ENCODE measurements around the gene CDHR5. TPM values are rescaled to one million over a fixed set of nuclear protein-coding genes. Genes with fewer than 3 reads are reported as not detected.
"Not testable (repeated sequence)": the region's sequence is repeated elsewhere in the genome, so short reads cannot be mapped to it uniquely, and the experiment has no call there.

The CDHR5 gene
- total RNA-seq, 4 donors from 2014 or later: not detected

GRCh38 chr11:656866-657265 lies 32.1 kb upstream of the CDHR5 start:
- TF ChIP-seq CTCF (IDR thresholded peaks at IDR 0.05) (no peak), POLR2A (IDR thresholded peaks at IDR 0.05) (no peak)
- H3K4me3 ChIP-seq (ENCODE audit: low read depth, poor library complexity, severe bottlenecking): no peak overlapping the region
- intact Hi-C loops (cut with DNase I; ENCODE audit: low total_unique reads): loop anchor here (10.0 kb wide), 1 partner anchor 68 kb away; no protein-coding TSS in a partner anchor
- 87 to 97% methylated on average over 7 of the region's 7 CpGs for WGBS, 2 donors
- DNase-seq (ENCODE audit: low spot score in 2 of 2): no peak

- 90 to 92% methylated on average over 14 of the region's 14 CpGs for WGBS, 2 donors
- intact Hi-C loops (cut with DNase I; ENCODE audit: low total_unique reads): loop anchor here (10.0 kb wide), 1 partner anchor 68 kb away; no protein-coding TSS in a partner anchor
- no peak overlapping the region for H3K4me3 ChIP-seq (ENCODE audit: low read depth, poor library complexity, severe bottlenecking)
- TF ChIP-seq CTCF (IDR thresholded peaks at IDR 0.05): no peak
- TF ChIP-seq POLR2A (IDR thresholded peaks at IDR 0.05): no peak
- DNase-seq (ENCODE audit: low spot score in 2 of 2): no peak
Observed at GRCh38 chr11:656426-656825, 31.7 kb upstream of the CDHR5 start.

- intact Hi-C loops (cut with DNase I; ENCODE audit: low total_unique reads): loop anchor here (10.0 kb wide), 1 partner anchor 70 kb away; no protein-coding TSS in a partner anchor
- no peak for DNase-seq (ENCODE audit: low spot score in 2 of 2)
- no peak for TF ChIP-seq CTCF (IDR thresholded peaks at IDR 0.05)
- no peak overlapping the region for H3K4me3 ChIP-seq (ENCODE audit: low read depth, poor library complexity, severe bottlenecking)
- 93% methylated on average over 30 of the region's 30 CpGs for WGBS, 2 donors
Observed at GRCh38 chr11:655036-655726, 30.4 kb upstream of the CDHR5 start.

GRCh38 chr11:654444-654843 lies 29.7 kb upstream of the CDHR5 start:
- not testable (repeated sequence) for DNase-seq (ENCODE audit: low spot score in 2 of 2); H3K4me3 ChIP-seq (ENCODE audit: low read depth, poor library complexity, severe bottlenecking)
- WGBS, 2 donors: 94 to 98% methylated on average over 12 of the region's 12 CpGs
- intact Hi-C loops (cut with DNase I; ENCODE audit: low total_unique reads): loop anchor here (10.0 kb wide), 1 partner anchor 70 kb away; no protein-coding TSS in a partner anchor

- intact Hi-C loops (cut with DNase I; ENCODE audit: low total_unique reads): loop anchor here (10.0 kb wide), 1 partner anchor 71 kb away; no protein-coding TSS in a partner anchor
- TF ChIP-seq POLR2A (IDR thresholded peaks at IDR 0.05): no peak
- no peak for TF ChIP-seq CTCF (IDR thresholded peaks at IDR 0.05)
- H3K4me3 ChIP-seq (ENCODE audit: low read depth, poor library complexity, severe bottlenecking): no peak overlapping the region
- DNase-seq (ENCODE audit: low spot score in 2 of 2): no peak
- WGBS, 2 donors: 91 to 96% methylated on average over 15 of the region's 15 CpGs
Observed at GRCh38 chr11:653837-654236, 29.1 kb upstream of the CDHR5 start.

GRCh38 chr11:653136-653535 lies 28.4 kb upstream of the CDHR5 start:
- not testable (repeated sequence) for H3K4me3 ChIP-seq (ENCODE audit: low read depth, poor library complexity, severe bottlenecking); DNase-seq (ENCODE audit: low spot score in 2 of 2)
- intact Hi-C loops (cut with DNase I; ENCODE audit: low total_unique reads): loop anchor here (10.0 kb wide), 1 partner anchor 72 kb away; no protein-coding TSS in a partner anchor
- WGBS, 2 donors: 86 to 92% methylated on average over 14 of the region's 14 CpGs

- TF ChIP-seq CTCF (IDR thresholded peaks at IDR 0.05) (no peak), POLR2A (IDR thresholded peaks at IDR 0.05) (no peak)
- WGBS, 2 donors: 93 to 97% methylated on average over 10 of the region's 10 CpGs
- intact Hi-C loops (cut with DNase I; ENCODE audit: low total_unique reads): loop anchor here (10.0 kb wide), 1 partner anchor 74 kb away; no protein-coding TSS in a partner anchor
- H3K4me3 ChIP-seq (ENCODE audit: low read depth, poor library complexity, severe bottlenecking): no peak overlapping the region
- no peak for DNase-seq (ENCODE audit: low spot score in 2 of 2)
Observed at GRCh38 chr11:650482-650881, 25.7 kb upstream of the CDHR5 start.

- 82 to 92% methylated on average over 9 to 12 of the region's 14 CpGs for WGBS, 2 donors
- intact Hi-C loops (cut with DNase I; ENCODE audit: low total_unique reads); DNase-seq (ENCODE audit: low spot score in 2 of 2); H3K4me3 ChIP-seq (ENCODE audit: low read depth, poor library complexity, severe bottlenecking): not testable (repeated sequence)
Observed at GRCh38 chr11:647672-648158, 23.0 kb upstream of the CDHR5 start.
